Astrocyte (in vitro differentiated cells and primary cell): Measurements from ENCODE around the gene DYNLL1.

ENCODE experiments used
- CTCF ChIP-seq: IDR thresholded peaks from 2 replicates; pipeline ENCODE4 v1.5.1; 2011; ENCODE audit warnings: low read depth, mild to moderate bottlenecking, inconsistent platforms, low read length, moderate library complexity; ENCODE audit not compliant: insufficient read depth
- EZH2 ChIP-seq: IDR thresholded peaks from 2 replicates; pipeline ENCODE4 v1.6.1; 2012; ENCODE audit warnings: mild to moderate bottlenecking, low read length, inconsistent platforms; ENCODE audit not compliant: insufficient read depth

DNA sequence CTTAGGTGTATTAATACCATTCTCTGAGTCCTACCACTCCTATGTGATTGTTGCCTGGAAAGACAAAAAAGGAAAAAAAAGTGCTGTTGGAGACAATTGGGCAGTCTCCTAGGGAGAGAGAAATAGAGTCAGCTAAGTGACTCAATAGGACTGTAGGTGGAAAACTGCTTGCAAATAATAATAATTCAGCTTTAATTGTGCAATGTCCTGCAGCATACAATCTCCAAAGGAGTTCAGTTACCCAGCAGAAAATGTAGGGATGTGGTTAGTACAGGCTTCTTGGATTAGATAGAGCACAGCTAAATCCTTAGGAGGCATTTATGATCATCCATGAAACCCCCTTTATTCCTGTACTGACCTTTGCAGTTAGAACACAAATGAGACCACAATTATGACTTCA, 23.4 kb upstream of the DYNLL1 start:
- TF ChIP-seq CTCF, result no peak
- no peak for TF ChIP-seq EZH2
